Glutamatergic neuron (in vitro differentiated cells): ENCODE results near the gene NSDHL. TPM values are rescaled to one million over a fixed set of nuclear protein-coding genes. Genes with fewer than 3 reads are reported as not detected.

Experiments used
- DNase-seq: peaks from one replicate; pipeline ENCODE4 v3.0.0; 2022
- H3K27ac Mint-ChIP-seq: one replicate; pipeline ENCODE4 v1.8.0; 2020; ENCODE audit warnings: mild to moderate bottlenecking, mixed read lengths, inconsistent platforms; ENCODE audit not compliant: unreplicated experiment
- H3K27me3 Mint-ChIP-seq: one replicate; pipeline ENCODE4 v1.8.0; 2020; ENCODE audit warnings: mild to moderate bottlenecking, moderate library complexity, mixed read lengths, inconsistent platforms; ENCODE audit not compliant: unreplicated experiment
- H3K36me3 Mint-ChIP-seq: one replicate; pipeline ENCODE4 v1.8.0; 2020; ENCODE audit warnings: mild to moderate bottlenecking, mixed read lengths, inconsistent platforms; ENCODE audit not compliant: unreplicated experiment
- H3K4me1 Mint-ChIP-seq: one replicate; pipeline ENCODE4 v1.8.0; 2020; ENCODE audit warnings: mild to moderate bottlenecking, low read depth, mixed read lengths, inconsistent platforms; ENCODE audit not compliant: unreplicated experiment
- H3K4me3 Mint-ChIP-seq: one replicate; pipeline ENCODE4 v1.8.0; 2020; ENCODE audit warnings: mild to moderate bottlenecking, mixed read lengths, inconsistent platforms; ENCODE audit not compliant: unreplicated experiment
- H3K9me3 Mint-ChIP-seq: one replicate; pipeline ENCODE4 v1.8.0; 2020; ENCODE audit warnings: mild to moderate bottlenecking, moderate library complexity, mixed read lengths, inconsistent platforms; ENCODE audit not compliant: unreplicated experiment
- CTCF ChIP-seq: fragments of 200-600 bp; sonication (generic); IDR thresholded peaks from one replicate; pipeline ENCODE4 v1.5.0; 2021; ENCODE audit not compliant: partially characterized antibody, unreplicated experiment
- total RNA-seq: library from RNA; stranded (reverse); fragmentation: NEBNext Ultra II Directional; extraction: Animal tissue kit (Norgen Biotek cat#: 25700); gene quantifications from one replicate; pipeline ENCODE4 v1.2.1, GENCODE V29; 2021; ENCODE audit not compliant: unreplicated experiment

Gene NSDHL
- total RNA-seq, 1 donor from 2014 or later, result 36.1 TPM

- no peak for DNase-seq
- peaks cover 4% of the 10 kb centered on the region for H3K4me1 Mint-ChIP-seq
- no peak overlapping the region for H3K4me3 Mint-ChIP-seq
- H3K9me3 Mint-ChIP-seq, result peaks cover 2% of the 10 kb centered on the region
- H3K36me3 Mint-ChIP-seq, result peaks cover 6% of the 10 kb centered on the region
- peak overlapping the region; percentile 64 for H3K27ac Mint-ChIP-seq
- TF ChIP-seq CTCF, result no peak
- peaks cover 7% of the 10 kb centered on the region for H3K27me3 Mint-ChIP-seq
Measured at GRCh38 chrX:152896450-152896849, 65.6 kb downstream of the NSDHL start.

- no peak for TF ChIP-seq CTCF
- Mint-ChIP-seq H3K27ac (peak within 1 kb of the TSS; percentile 64), H3K4me1 (peaks cover 5% of the 10 kb centered on the region), H3K36me3 (peaks cover 6% of the 10 kb centered on the region), H3K27me3 (peaks cover 8% of the 10 kb centered on the region), H3K9me3 (peaks cover 3% of the 10 kb centered on the region), H3K4me3 (no peak within 1 kb of the TSS)
- DNase-seq, result no peak
Measured at GRCh38 chrX:152897222-152898131, 66.6 kb downstream of the NSDHL start, which contains the start of gene ZNF185. ZNF185 (plus strand) TSS chrX:152898067; CDS start chrX:152914490, 16,423 bp downstream.

- H3K9me3 Mint-ChIP-seq, result peaks cover 3% of the 10 kb centered on the region
- no peak overlapping the region for H3K27ac Mint-ChIP-seq
- peaks cover 8% of the 10 kb centered on the region for H3K27me3 Mint-ChIP-seq
- TF ChIP-seq CTCF, result no peak
- H3K4me1 Mint-ChIP-seq, result peaks cover 5% of the 10 kb centered on the region
- peaks cover 6% of the 10 kb centered on the region for H3K36me3 Mint-ChIP-seq
- no peak overlapping the region for H3K4me3 Mint-ChIP-seq
- DNase-seq, result no peak
Measured at GRCh38 chrX:152898442-152898841, 67.6 kb downstream of the NSDHL start.

GRCh38 chrX:152899111-152899873 is 68.4 kb downstream of the NSDHL start:
- no peak for DNase-seq
- Mint-ChIP-seq H3K27ac (no peak overlapping the region), H3K4me3 (no peak overlapping the region), H3K36me3 (peaks cover 6% of the 10 kb centered on the region), H3K4me1 (peaks cover 6% of the 10 kb centered on the region), H3K27me3 (peaks cover 8% of the 10 kb centered on the region), H3K9me3 (peaks cover 3% of the 10 kb centered on the region)
- TF ChIP-seq CTCF, result no peak
